ENCODE data around the gene MYO15A.

The MYO15A gene, protein sequence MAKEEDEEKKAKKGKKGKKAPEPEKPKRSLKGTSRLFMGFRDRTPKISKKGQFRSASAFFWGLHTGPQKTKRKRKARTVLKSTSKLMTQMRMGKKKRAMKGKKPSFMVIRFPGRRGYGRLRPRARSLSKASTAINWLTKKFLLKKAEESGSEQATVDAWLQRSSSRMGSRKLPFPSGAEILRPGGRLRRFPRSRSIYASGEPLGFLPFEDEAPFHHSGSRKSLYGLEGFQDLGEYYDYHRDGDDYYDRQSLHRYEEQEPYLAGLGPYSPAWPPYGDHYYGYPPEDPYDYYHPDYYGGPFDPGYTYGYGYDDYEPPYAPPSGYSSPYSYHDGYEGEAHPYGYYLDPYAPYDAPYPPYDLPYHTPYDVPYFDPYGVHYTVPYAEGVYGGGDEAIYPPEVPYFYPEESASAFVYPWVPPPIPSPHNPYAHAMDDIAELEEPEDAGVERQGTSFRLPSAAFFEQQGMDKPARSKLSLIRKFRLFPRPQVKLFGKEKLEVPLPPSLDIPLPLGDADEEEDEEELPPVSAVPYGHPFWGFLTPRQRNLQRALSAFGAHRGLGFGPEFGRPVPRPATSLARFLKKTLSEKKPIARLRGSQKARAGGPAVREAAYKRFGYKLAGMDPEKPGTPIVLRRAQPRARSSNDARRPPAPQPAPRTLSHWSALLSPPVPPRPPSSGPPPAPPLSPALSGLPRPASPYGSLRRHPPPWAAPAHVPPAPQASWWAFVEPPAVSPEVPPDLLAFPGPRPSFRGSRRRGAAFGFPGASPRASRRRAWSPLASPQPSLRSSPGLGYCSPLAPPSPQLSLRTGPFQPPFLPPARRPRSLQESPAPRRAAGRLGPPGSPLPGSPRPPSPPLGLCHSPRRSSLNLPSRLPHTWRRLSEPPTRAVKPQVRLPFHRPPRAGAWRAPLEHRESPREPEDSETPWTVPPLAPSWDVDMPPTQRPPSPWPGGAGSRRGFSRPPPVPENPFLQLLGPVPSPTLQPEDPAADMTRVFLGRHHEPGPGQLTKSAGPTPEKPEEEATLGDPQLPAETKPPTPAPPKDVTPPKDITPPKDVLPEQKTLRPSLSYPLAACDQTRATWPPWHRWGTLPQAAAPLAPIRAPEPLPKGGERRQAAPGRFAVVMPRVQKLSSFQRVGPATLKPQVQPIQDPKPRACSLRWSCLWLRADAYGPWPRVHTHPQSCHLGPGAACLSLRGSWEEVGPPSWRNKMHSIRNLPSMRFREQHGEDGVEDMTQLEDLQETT (N-terminal part only)

GRCh38 chr17:18108401-18109312 is at the start of gene MYO15A:
TSS of gene MYO15A (plus strand) at chr17:18108756. CDS start at chr17:18118801, 10,045 bp downstream.
- DNase-seq (ENCODE audit: low spot score): no peak

DNA sequence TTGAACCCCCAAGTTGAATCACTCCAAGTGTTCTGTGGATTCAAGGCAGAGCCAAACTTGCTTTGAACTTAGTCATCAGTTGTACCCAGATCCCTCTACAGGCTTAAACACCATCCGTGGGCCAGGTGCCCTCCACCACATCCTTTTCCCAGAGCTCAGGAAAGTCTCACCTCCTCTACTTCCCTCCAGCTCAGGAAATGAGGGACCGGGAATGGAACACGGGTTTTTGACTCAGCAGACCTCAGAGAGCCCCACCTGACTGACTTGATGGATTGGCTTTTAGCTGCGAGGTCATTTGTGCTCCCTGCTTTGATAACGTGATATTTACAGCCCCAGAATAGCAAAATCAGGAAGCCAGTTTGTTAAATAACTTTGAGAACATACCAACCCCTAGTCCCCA is 49.3 kb upstream of the MYO15A start:
- DNase-seq (ENCODE audit: low spot score): no peak

DNA sequence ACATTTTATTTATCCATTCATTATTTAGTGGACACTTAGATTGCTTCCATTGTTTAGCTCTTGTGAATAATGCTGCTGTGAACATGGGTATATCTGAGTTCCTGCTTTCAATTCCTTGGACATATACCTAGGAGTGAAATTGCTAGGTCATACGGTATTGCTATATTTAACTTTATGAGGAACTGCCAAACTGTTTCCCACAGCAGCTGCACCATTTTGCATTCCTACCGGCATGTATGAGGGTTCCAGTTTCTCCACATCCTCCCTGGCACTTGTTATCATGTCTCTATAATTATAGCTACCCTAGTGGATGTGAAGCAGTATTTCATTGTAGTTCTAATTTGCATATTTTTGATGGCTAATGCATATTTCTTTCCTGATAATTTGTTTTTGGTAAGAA is 44.5 kb upstream of the MYO15A start:
- no peak for DNase-seq (ENCODE audit: low spot score)

- DNase-seq (ENCODE audit: low spot score): no peak
These were observed 43.0 kb upstream of the MYO15A start for GRCh38 chr17:18065546-18065945.

DNA sequence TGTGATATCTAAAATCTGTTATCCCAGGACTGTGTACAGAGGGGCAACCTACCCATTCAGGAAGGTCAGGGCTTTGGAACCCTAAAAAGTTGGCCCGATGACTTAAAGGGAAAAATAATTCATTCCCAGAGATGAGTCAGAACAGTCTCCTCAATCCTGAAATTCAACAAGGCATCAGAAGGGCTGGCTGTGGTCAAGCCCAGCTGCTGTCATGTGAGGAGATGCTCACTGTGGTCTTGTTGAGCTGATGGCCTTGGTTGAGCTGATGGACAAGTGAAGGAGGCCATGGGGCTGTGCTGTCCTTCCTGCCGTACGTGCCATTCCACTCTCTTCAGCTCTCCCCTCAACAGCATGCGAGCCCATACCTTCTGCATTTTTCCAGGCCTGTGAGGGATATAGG is 41.7 kb upstream of the MYO15A start:
- no peak for DNase-seq (ENCODE audit: low spot score)

DNA sequence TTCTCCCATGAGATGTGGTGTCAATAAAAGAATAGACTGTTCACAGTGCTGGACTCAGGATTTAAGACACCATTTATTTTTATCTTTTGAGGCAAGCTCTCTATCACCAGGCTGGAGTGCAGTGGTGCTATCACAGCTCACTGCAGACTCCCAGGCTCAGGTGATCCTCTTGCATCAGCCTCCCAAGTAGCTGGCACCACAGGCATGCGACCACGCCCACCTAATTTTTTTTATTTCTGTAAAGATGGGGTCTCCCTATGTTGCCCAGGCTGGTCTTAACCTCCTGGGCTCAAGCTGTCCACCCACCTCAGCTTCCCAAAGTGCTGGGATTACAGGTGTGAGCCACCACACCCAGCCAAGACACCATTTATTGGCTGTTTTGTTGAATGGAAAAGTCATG is 39.5 kb upstream of the MYO15A start:
- DNase-seq (ENCODE audit: low spot score): no peak

DNA sequence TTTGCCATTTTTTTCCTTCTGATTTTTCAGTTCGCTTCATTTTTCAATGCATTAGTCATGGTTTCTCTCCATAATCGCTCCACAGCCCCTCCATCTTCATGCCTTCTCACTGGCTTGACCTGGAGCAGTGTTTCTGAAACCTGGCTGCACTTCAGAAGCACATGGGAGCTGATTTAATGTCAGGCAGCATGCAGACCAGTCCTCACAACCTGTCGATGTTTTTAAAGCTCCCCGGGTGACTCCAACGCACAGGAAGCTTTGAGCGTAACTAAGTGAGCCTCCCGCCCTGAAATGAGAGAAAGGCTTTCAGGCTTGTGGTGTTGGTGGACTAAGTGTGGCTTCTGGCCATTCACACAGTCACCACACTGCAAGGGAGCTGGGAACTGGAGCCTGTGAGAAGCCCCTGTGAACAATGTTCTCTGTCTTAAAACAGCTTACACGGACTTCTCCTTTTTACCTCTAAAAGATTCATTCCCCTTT is 37.7 kb upstream of the MYO15A start:
- DNase-seq (ENCODE audit: low spot score): no peak

DNA sequence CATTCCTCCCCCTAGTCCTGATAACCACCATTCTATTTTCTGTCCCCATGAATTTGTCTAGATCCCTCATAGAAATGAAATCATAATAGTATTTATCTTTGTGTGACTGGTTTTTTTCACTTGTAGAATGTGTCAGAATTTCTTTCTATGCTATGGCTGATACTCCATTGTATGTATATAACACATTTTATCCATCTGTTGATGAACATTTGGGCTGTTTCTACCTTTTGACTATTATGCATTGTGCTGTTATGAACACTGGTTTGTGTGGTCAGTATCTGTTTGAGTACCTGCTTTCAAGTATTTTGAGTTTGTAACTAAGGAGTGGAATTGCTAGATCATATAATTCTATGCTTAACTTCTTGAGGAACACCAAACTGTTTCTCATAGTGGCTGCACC is 36.8 kb upstream of the MYO15A start:
- DNase-seq (ENCODE audit: low spot score): no peak

GRCh38 chr17:18074566-18075272 is 33.8 kb upstream of the MYO15A start:
- no peak for DNase-seq (ENCODE audit: low spot score)

DNA sequence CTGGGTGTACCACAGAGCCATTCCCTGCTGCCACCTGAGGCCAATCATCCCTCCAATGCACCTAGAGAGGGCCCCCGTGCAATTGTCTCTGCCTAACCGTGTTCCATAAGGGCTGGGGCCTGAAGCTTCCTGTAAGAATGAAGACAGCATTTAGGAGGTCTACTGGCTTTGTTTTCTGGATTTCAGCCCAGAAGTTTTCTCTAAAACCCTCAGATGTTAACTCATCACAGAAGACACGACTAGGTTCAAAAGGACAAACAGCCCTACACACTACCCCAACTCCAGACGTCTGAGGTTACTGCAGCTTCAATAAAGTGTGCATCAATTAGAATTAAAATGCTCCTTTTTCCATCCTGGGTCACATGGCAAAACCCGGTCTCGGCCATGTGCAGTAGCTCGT is 31.6 kb upstream of the MYO15A start:
- DNase-seq (ENCODE audit: low spot score): no peak

DNA sequence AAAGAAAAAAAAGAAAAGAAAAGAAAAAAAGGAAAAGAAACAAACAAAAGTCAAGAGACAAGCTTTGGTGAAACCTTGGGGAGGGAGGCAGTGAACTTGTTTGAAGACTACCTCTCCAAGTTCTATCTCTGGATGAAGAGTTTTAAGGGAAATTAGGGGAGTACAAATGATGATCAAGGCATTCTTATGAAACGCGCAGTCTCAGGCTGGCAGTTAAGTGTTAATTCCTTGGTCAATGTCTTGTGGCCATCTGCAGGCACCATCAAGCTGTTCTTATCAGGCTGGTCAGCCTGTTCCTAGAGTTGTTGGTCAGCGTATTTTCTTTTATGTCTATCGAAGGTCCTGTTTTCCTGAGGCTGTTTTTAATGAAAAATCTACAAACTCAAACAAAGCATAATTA is 29.0 kb upstream of the MYO15A start:
- no peak for DNase-seq (ENCODE audit: low spot score)

- DNase-seq (ENCODE audit: low spot score): no peak
These were observed 24.3 kb upstream of the MYO15A start for GRCh38 chr17:18084256-18084655.

GRCh38 chr17:18087610-18088491 is 20.7 kb upstream of the MYO15A start, which contains the start of gene DRG2:
TSS of gene DRG2 (plus strand) at chr17:18087948. CDS start at chr17:18088024, 76 bp downstream.
- peak; percentile 90 for DNase-seq (ENCODE audit: low spot score)

- DNase-seq (ENCODE audit: low spot score): no peak
These were observed 18.9 kb upstream of the MYO15A start for GRCh38 chr17:18089613-18090012.

GRCh38 chr17:18093616-18094408 is 14.7 kb upstream of the MYO15A start:
- no peak for DNase-seq (ENCODE audit: low spot score)

- no peak for DNase-seq (ENCODE audit: low spot score)
These were observed 14.1 kb upstream of the MYO15A start for GRCh38 chr17:18094409-18094807.

DNA sequence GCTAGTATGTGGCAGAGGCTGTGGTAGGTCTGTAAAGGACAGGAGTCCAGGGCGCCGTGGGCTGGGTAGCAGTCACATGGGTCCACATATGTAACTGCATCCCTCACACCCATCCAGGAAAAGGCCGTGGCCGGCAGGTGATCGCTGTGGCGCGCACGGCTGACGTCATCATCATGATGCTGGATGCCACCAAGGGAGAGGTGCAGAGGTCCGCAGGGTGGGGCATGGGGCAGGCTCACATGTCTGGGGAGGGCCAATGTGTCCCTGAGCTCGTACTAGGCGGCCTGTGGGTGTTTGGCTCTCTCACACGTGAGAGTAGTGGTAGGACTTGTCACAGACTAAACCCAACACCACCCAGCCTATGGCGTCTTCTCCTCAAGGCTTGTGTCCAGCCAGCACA is 9.0 kb upstream of the MYO15A start:
- no peak for DNase-seq (ENCODE audit: low spot score)

GRCh38 chr17:18100616-18101015 is 7.9 kb upstream of the MYO15A start:
- DNase-seq (ENCODE audit: low spot score): no peak

DNA sequence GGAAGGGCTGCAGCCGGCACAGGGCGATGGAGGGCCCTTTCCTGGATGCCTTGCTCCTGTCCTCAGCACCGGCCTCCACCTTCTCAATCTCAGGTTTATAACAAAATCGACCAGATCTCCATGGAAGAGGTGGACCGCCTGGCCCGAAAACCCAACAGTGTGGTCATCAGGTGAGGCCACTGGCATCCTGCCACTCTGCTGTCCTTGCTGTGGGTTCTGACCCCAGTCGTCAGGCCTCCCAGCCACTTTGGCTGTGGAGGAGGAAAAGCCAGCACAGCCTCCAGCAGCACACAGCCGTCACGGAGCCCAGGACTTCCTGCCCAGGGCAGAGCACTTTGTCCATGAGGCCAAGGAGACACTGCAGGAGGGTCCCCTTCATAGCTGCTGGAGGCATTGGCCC is 6.7 kb upstream of the MYO15A start:
- DNase-seq (ENCODE audit: low spot score): no peak

Measured in germinal center (tissue), 1 donor.